Panc1 (cell line): ENCODE results near the gene TUBA1C. TPM values are rescaled to one million over a fixed set of nuclear protein-coding genes. Genes with fewer than 3 reads are reported as not detected.

Experiments used
- ATAC-seq: fragments of 200-7000 bp; cut with Tn5 transposase; 2 replicates; pipeline ENCODE4 v1.9.1; 2020; ENCODE audit warnings: mild to moderate bottlenecking, moderate library complexity
- BruUV-seq: library from RNA; stranded (reverse); fragments of 400-500 nt; replicated peaks from 2 replicates; lab custom pipeline; 2021; lab: Mats Ljungman, UMichigan
- CTCF ChIA-PET: fragments of 300-600 bp; sonication (Branson Sonifier 250); formaldehyde crosslinking; loops from one replicate; lab custom pipeline; 2022; ENCODE audit warnings: antibody characterized with exemption; lab: Charles Lee
- POLR2A ChIA-PET: fragments of 300-600 bp; sonication (Branson Sonifier 250); formaldehyde crosslinking; loops from one replicate; lab custom pipeline; 2022; ENCODE audit warnings: antibody characterized with exemption; lab: Charles Lee
- DNase-seq: peaks from one replicate; pipeline ENCODE4 v3.0.0-alpha.2; 2010; ENCODE audit warnings: low read depth, low spot score
- H3K27ac ChIP-seq: 2 replicates; pipeline ENCODE4 v1.5.1; 2011; ENCODE audit warnings: mild to moderate bottlenecking, low read length, inconsistent platforms
- H3K27me3 ChIP-seq: fragments of 200-500 bp; sonication (Bioruptor generic); 2 replicates; pipeline ENCODE4 v1.6.0; 2014; ENCODE audit warnings: low read length, inconsistent platforms; ENCODE audit not compliant: control insufficient read depth, insufficient read depth
- H3K36me3 ChIP-seq: fragments of 200-500 bp; sonication (Bioruptor generic); 2 replicates; pipeline ENCODE4 v1.5.1; 2014; ENCODE audit warnings: inconsistent platforms, mild to moderate bottlenecking, low read length, moderate library complexity; ENCODE audit not compliant: control insufficient read depth, insufficient read depth
- H3K4me1 ChIP-seq: 2 replicates; pipeline ENCODE4 v1.5.1; 2011; ENCODE audit warnings: inconsistent platforms, mild to moderate bottlenecking, low read length, moderate library complexity; ENCODE audit not compliant: control insufficient read depth, insufficient read depth
- H3K4me3 ChIP-seq, 2 experiments: 2 replicates each; pipeline ENCODE4 v1.5.1; 2011 to 2012; ENCODE audit warnings: low read depth in 2 of 2, low read length in 2 of 2, mild to moderate bottlenecking in 2 of 2, inconsistent platforms in 1 of 2, moderate library complexity in 1 of 2
- H3K9me3 ChIP-seq: fragments of 200-500 bp; sonication (Bioruptor generic); 2 replicates; pipeline ENCODE4 v1.5.1; 2014; ENCODE audit warnings: low read depth, mild to moderate bottlenecking, inconsistent platforms, low read length, moderate library complexity; ENCODE audit not compliant: control insufficient read depth, insufficient read depth
- POLR2AphosphoS5 ChIP-seq: IDR thresholded peaks from 2 replicates; pipeline ENCODE4 v1.6.1; 2012; ENCODE audit warnings: mild to moderate bottlenecking, low read depth, low read length, moderate library complexity
- SIN3A ChIP-seq: IDR thresholded peaks from 2 replicates; pipeline ENCODE4 v1.6.1; 2012; ENCODE audit warnings: low read depth, mild to moderate bottlenecking, low read length, moderate library complexity, borderline replicate concordance; ENCODE audit not compliant: insufficient read depth
- TCF7L2 ChIP-seq: IDR thresholded peaks from 2 replicates; pipeline ENCODE4 v1.6.1; 2011; ENCODE audit warnings: mild to moderate bottlenecking, low read depth, low read length, inconsistent platforms
- in situ Hi-C: cut with HindIII; loops from 2 replicates; pipeline ENCODE4 v1.10.0; 2016; ENCODE audit warnings: low sequenced_read_pairs, low pct_unique_long_range_greater_than_20kb
- intact Hi-C: fragments of 100-400 bp; cut with micrococcal nuclease; formaldehyde crosslinking; loops from one replicate; pipeline ENCODE4 v1.10.0; 2022; ENCODE audit not compliant: unreplicated experiment
- total RNA-seq: library from RNA; stranded (reverse); gene quantifications from one replicate; pipeline ENCODE4 v1.2.1, GENCODE V29; 2021; ENCODE audit not compliant: unreplicated experiment
- TF ChIP-seq, protein P1 (sequence below): fragments of 450-650 bp; IDR thresholded peaks from 2 replicates; pipeline ENCODE4 v1.5.1; 2017; ENCODE audit warnings: mild to moderate bottlenecking
- TF ChIP-seq, protein P2 (sequence below), 2 experiments: IDR thresholded peaks; 2 replicates each; pipeline ENCODE4 v1.6.1; 2011 to 2012; ENCODE audit warnings: low read depth in 2 of 2, control low read depth in 1 of 2, low read length in 1 of 2, mild to moderate bottlenecking in 1 of 2, moderate library complexity in 1 of 2; ENCODE audit not compliant: insufficient read depth in 1 of 2

Gene TUBA1C
- total RNA-seq, 1 experiment from 2014 or later = 524 TPM

DNA sequence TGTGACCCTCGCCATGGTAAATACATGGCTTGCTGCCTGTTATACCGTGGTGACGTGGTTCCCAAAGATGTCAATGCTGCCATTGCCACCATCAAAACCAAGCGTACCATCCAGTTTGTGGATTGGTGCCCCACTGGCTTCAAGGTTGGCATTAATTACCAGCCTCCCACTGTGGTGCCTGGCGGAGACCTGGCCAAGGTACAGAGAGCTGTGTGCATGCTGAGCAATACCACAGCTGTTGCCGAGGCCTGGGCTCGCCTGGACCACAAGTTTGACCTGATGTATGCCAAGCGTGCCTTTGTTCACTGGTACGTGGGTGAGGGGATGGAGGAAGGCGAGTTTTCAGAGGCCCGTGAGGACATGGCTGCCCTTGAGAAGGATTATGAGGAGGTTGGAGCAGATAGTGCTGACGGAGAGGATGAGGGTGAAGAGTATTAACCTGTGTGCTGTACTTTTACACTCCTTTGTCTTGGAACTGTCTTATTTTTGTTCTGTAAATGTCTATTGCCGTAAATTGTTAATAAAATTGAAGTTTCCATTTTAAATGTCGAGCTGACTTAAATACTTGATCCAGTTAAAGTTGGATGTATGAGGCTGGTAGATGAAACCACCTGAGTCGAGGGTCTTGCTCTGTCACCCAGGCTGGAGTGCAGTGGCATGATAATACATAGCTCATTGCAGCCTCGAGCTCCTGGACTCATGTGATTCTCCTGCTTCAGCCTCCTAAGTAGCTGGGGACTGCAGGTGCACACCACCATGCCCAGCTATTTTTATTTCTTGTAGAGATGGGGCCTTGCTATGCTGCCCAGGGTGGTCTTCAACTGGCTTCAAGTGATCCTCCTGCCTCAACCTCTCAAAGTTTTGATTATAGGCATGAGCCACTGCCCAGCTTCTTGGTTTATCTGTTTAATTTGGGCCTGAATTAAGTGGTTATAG is 8.2 kb downstream of the TUBA1C start:
- intact Hi-C loops (no loop called here), in situ Hi-C loops (no loop called here)
- ChIA-PET CTCF (interaction anchor here (0.6 kb wide), 1 partner anchor 38 kb away, joined by 4 read pairs; no protein-coding TSS in a partner anchor), POLR2A (no interaction called here)
- H3K27me3 ChIP-seq = no peaks in the 10 kb centered on the region
- H3K36me3 ChIP-seq = peaks cover 25% of the 10 kb centered on the region
- BruUV-seq = TSS peak; percentile 55
- no peaks in the 10 kb centered on the region for H3K9me3 ChIP-seq
- DNase-seq (no peak), ATAC-seq (no peak)
- peaks cover 12% of the 10 kb centered on the region for H3K4me1 ChIP-seq
- TF ChIP-seq POLR2AphosphoS5 (no peak), TCF7L2 (no peak), SIN3A (no peak)
- TF ChIP-seq, protein P1, sequence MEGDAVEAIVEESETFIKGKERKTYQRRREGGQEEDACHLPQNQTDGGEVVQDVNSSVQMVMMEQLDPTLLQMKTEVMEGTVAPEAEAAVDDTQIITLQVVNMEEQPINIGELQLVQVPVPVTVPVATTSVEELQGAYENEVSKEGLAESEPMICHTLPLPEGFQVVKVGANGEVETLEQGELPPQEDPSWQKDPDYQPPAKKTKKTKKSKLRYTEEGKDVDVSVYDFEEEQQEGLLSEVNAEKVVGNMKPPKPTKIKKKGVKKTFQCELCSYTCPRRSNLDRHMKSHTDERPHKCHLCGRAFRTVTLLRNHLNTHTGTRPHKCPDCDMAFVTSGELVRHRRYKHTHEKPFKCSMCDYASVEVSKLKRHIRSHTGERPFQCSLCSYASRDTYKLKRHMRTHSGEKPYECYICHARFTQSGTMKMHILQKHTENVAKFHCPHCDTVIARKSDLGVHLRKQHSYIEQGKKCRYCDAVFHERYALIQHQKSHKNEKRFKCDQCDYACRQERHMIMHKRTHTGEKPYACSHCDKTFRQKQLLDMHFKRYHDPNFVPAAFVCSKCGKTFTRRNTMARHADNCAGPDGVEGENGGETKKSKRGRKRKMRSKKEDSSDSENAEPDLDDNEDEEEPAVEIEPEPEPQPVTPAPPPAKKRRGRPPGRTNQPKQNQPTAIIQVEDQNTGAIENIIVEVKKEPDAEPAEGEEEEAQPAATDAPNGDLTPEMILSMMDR = no peak
- TF ChIP-seq, protein P2, sequence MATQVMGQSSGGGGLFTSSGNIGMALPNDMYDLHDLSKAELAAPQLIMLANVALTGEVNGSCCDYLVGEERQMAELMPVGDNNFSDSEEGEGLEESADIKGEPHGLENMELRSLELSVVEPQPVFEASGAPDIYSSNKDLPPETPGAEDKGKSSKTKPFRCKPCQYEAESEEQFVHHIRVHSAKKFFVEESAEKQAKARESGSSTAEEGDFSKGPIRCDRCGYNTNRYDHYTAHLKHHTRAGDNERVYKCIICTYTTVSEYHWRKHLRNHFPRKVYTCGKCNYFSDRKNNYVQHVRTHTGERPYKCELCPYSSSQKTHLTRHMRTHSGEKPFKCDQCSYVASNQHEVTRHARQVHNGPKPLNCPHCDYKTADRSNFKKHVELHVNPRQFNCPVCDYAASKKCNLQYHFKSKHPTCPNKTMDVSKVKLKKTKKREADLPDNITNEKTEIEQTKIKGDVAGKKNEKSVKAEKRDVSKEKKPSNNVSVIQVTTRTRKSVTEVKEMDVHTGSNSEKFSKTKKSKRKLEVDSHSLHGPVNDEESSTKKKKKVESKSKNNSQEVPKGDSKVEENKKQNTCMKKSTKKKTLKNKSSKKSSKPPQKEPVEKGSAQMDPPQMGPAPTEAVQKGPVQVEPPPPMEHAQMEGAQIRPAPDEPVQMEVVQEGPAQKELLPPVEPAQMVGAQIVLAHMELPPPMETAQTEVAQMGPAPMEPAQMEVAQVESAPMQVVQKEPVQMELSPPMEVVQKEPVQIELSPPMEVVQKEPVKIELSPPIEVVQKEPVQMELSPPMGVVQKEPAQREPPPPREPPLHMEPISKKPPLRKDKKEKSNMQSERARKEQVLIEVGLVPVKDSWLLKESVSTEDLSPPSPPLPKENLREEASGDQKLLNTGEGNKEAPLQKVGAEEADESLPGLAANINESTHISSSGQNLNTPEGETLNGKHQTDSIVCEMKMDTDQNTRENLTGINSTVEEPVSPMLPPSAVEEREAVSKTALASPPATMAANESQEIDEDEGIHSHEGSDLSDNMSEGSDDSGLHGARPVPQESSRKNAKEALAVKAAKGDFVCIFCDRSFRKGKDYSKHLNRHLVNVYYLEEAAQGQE (IDR thresholded peaks at IDR 0.05; ENCODE audit: insufficient read depth in 1 of 2, low read depth in 2 of 2, low read length in 1 of 2) = no peak
- no peak overlapping the region for H3K27ac ChIP-seq
- H3K4me3 ChIP-seq = no peak overlapping the region

DNA sequence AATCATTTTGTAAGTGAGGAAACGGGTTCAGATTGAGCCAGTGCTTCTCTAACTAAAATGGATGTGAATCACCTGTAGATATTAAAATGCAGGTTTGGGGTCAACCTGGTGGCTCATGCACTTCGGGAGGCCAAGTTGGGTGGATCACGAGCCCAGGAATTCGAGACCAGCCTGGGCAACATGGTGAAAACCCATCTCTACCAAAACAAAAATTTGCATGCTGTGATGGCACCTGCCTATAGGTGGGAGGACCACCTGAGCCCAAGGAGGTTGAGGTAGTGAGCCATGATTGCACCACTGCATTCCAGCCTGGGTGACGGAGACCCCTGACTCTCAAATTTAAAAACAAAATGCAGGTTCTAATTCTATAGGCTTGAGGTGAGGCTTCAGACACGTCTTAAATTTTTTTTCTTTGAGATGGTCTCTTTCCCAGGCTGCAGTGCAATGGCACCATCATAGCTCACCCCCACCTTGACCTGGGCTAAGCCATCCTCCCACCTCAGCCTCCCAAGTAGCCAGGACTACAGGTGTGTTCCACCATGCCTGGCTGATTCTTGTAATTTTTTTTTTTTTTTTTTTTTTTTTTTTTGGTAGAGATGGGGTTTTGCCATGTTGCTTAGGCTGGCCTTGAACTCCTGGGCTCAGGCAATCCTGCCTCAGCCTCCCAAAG is 9.0 kb downstream of the TUBA1C start:
- ChIA-PET POLR2A (interaction anchor here (0.6 kb wide), 1 partner anchor 27 kb away, joined by 4 read pairs; no protein-coding TSS in a partner anchor), CTCF (interaction anchor here (0.6 to 0.7 kb wide), 2 partner anchors 39 to 253 kb away, joined by 4 to 5 read pairs; no protein-coding TSS in a partner anchor)
- no peak overlapping the region for H3K4me3 ChIP-seq
- intact Hi-C loops = no loop called here
- BruUV-seq = no TSS peak
- no peaks in the 10 kb centered on the region for H3K9me3 ChIP-seq
- H3K27me3 ChIP-seq = no peaks in the 10 kb centered on the region
- peaks cover 7% of the 10 kb centered on the region for H3K4me1 ChIP-seq
- H3K27ac ChIP-seq = no peak overlapping the region
- ATAC-seq = peak; percentile 11
- DNase-seq = no peak
- TF ChIP-seq POLR2AphosphoS5 (peak; percentile 65), SIN3A (no peak)
- H3K36me3 ChIP-seq = peaks cover 21% of the 10 kb centered on the region
- in situ Hi-C loops = no loop called here
